ENCODE data around the gene PLXND1. TPM values are rescaled to one million over a fixed set of nuclear protein-coding genes. Genes with fewer than 3 reads are reported as not detected.

The PLXND1 gene
- total RNA-seq, 4 donors from 2014 or later: 155 to 300 (median 197) TPM

DNA sequence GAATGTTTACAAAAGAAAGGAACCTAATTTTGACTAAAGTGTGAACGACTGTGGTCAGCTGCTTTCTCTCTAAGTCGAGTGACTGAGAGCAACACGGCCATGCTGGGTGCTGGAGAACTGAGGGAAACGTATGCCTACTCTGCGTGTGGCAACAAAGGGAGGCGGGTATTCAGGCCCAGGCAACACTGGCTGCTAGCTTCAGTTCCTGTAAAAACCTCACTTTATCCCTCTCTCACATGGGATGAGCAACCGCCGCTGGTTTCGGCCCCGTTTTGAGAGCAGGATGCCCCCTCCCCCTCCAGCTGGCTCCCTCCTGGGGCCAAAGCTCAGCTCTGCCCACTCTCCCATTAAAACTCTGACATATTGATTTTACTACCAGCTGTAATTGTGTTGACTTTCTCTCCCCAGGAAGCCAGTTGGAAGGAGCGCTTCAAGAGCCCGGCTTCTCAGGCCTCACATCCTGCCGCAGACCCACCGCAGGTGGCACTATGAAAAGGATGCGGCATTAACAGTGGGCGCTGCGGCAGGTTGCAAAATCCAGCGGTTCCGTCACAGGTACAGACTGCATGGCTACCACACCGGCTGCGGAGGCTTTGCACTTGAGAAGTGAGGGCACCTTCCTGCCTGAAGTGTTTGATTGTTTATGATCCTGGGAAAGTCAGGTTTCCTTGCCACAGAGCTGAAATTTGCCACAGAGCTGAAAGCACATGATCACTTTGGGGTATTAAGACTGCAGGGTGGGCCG lies 12.7 kb downstream of the PLXND1 start:
- Histone ChIP-seq H3K27ac (peak overlapping the region; percentile 75 to 97 (median 83)), H3K36me3 (peaks cover 0 to 4% (median 0%) of the 10 kb centered on the region in 3 donors), H3K4me1 (peaks cover 0 to 100% (median 92%) of the 10 kb centered on the region in 4 donors), H3K4me3 (no peak overlapping the region), H3K9me3 (no peaks in the 10 kb centered on the region), H3K27me3 (no peaks in the 10 kb centered on the region)
- DNase-seq (ENCODE audit: low spot score in 2 of 2): no peak
- WGBS, 2 donors: 54 to 63% methylated on average over 22 of the region's 22 CpGs
- TF ChIP-seq, protein P1, sequence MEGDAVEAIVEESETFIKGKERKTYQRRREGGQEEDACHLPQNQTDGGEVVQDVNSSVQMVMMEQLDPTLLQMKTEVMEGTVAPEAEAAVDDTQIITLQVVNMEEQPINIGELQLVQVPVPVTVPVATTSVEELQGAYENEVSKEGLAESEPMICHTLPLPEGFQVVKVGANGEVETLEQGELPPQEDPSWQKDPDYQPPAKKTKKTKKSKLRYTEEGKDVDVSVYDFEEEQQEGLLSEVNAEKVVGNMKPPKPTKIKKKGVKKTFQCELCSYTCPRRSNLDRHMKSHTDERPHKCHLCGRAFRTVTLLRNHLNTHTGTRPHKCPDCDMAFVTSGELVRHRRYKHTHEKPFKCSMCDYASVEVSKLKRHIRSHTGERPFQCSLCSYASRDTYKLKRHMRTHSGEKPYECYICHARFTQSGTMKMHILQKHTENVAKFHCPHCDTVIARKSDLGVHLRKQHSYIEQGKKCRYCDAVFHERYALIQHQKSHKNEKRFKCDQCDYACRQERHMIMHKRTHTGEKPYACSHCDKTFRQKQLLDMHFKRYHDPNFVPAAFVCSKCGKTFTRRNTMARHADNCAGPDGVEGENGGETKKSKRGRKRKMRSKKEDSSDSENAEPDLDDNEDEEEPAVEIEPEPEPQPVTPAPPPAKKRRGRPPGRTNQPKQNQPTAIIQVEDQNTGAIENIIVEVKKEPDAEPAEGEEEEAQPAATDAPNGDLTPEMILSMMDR (IDR thresholded peaks at IDR 0.05): no peak
- TF ChIP-seq EP300 (IDR thresholded peaks at IDR 0.05) (peak in 1 of 2 donors; percentile 9), POLR2A (IDR thresholded peaks at IDR 0.05) (no peak)

DNA sequence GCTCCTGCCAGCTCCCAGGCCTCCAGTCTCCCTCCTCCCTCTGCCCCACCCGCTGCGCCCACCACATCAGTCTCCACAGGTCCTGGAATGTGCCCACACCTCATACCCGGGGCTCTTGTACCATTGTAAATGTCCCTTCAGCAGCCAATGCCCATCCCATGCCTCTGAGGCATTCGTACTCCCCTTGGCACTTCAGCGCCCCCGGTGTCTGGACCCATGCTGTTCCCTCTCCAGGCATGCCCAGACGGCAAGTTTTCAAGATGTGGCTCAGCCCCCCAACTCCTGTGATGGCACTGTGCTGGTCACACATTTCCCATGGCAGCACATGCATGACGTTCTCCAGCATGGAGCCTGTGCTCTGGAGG lies 13.3 kb downstream of the PLXND1 start:
- H3K4me3 ChIP-seq: no peak overlapping the region
- peaks cover 0 to 100% (median 90%) of the 10 kb centered on the region in 4 donors for H3K4me1 ChIP-seq
- TF ChIP-seq POLR2A (IDR thresholded peaks at IDR 0.05) (no peak), EP300 (IDR thresholded peaks at IDR 0.05) (no peak)
- TF ChIP-seq, protein P1 (IDR thresholded peaks at IDR 0.05): no peak
- DNase-seq (ENCODE audit: low spot score in 2 of 2): no peak
- no peaks in the 10 kb centered on the region for H3K9me3 ChIP-seq
- no peaks in the 10 kb centered on the region for H3K27me3 ChIP-seq
- peak overlapping the region; percentile 75 to 97 (median 83) for H3K27ac ChIP-seq
- peaks cover 0 to 10% (median 0%) of the 10 kb centered on the region in 3 donors for H3K36me3 ChIP-seq
- whole genome bisulfite sequencing, 2 donors: 50 to 56% methylated on average over 8 of the region's 8 CpGs

DNA sequence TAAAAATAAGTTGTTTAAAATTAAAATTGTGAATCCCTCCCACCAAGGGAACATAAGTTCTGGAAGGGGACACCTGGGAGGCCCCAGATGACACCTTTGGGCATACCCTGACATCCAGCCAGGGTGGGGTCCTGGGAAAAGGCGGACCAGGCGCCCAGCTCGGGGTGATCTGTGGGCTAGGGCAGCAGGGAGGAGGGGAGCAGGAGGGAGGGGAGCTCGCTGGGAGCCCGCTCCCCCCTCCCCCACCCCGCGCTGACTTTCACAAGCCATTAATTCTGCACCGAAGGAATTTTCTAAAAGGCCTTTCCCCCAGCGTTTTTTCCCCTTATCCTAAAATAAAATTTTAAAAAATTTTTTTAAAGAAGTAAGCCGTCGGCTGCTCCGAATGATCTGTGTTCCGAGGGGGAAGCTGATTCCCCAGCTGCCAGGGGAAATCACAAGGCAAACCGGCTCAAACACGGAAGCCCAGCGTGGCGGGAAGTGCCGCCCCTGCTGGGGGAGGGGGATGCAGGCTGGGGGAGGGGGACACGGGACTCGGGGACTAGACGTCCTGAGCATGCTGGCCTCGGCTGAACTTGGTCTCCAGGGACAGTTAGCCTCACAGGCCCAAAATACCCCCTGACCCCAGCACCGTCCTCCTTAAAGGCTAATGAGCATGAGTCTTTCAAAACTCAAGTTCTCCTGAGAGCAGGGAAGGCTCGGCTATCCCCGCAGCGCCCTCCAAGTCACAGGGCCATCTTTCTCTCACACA lies 13.9 kb downstream of the PLXND1 start:
- Histone ChIP-seq H3K9me3 (no peaks in the 10 kb centered on the region), H3K27ac (peak overlapping the region; percentile 75 to 97 (median 83)), H3K4me1 (peaks cover 0 to 100% (median 90%) of the 10 kb centered on the region in 4 donors), H3K36me3 (peaks cover 0 to 17% (median 0%) of the 10 kb centered on the region in 3 donors), H3K4me3 (peak overlapping the region in 2 of 4 donors; percentile 1 to 11), H3K27me3 (no peaks in the 10 kb centered on the region)
- no peak for TF ChIP-seq POLR2A (IDR thresholded peaks at IDR 0.05)
- TF ChIP-seq, protein P1 (IDR thresholded peaks at IDR 0.05): no peak
- TF ChIP-seq EP300 (IDR thresholded peaks at IDR 0.05): peak; percentile 74 to 76
- 5 to 6% methylated on average over 23 to 26 of the region's 26 CpGs for WGBS, 2 donors
- DNase-seq (ENCODE audit: low spot score in 2 of 2): peak; percentile 59 to 62

DNA sequence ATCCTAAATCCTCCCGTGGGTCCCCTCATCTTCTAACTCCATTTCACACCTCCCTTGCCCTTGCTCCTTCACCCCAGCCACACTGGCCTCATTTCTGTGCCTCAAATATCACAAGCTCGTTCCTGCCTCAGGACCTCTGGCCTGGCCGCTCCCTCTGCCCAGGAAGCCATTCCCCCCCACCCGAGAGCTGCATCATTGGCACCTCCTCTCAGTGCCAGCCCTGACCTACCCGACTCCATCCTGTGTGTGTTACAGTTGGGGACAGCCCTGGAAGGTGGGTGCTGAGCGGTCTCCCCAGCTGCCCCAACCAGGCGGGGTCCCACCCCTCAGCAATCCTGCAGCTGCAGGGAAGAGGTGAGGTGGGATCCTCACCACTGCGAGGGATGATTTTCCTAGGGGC lies 14.5 kb downstream of the PLXND1 start:
- TF ChIP-seq EP300 (IDR thresholded peaks at IDR 0.05) (no peak), POLR2A (IDR thresholded peaks at IDR 0.05) (no peak)
- TF ChIP-seq, protein P1 (IDR thresholded peaks at IDR 0.05): no peak
- WGBS, 2 donors: 49 to 54% methylated on average over 8 of the region's 8 CpGs
- Histone ChIP-seq H3K4me1 (peaks cover 0 to 100% (median 89%) of the 10 kb centered on the region in 4 donors), H3K27me3 (no peaks in the 10 kb centered on the region), H3K36me3 (peaks cover 0 to 20% (median 0%) of the 10 kb centered on the region in 3 donors), H3K27ac (peak overlapping the region; percentile 75 to 97 (median 83)), H3K4me3 (peak overlapping the region in 1 of 4 donors; percentile 1), H3K9me3 (no peaks in the 10 kb centered on the region)
- DNase-seq (ENCODE audit: low spot score in 2 of 2): no peak

Measured in tibial nerve (tissue), 4 donors.